GM12801 (cell line): ENCODE data around the gene ANGPTL7.

Experiments used
- CTCF ChIP-seq: IDR thresholded peaks from one replicate; pipeline ENCODE4 v1.5.1; 2011; ENCODE audit warnings: control low read depth; ENCODE audit not compliant: insufficient read length; ENCODE audit errors: extremely low read depth

Gene ANGPTL7

GRCh38 chr1:11170102-11170501 is 19.1 kb upstream of the ANGPTL7 start:
- TF ChIP-seq CTCF = no peak

GRCh38 chr1:11174261-11174942 is 14.8 kb upstream of the ANGPTL7 start:
- TF ChIP-seq CTCF = no peak

GRCh38 chr1:11175461-11175860 is 13.7 kb upstream of the ANGPTL7 start:
- no peak for TF ChIP-seq CTCF

GRCh38 chr1:11176081-11176706 is 13.0 kb upstream of the ANGPTL7 start:
- TF ChIP-seq CTCF = no peak

GRCh38 chr1:11178021-11179015 is 10.8 kb upstream of the ANGPTL7 start:
- no peak for TF ChIP-seq CTCF

- no peak for TF ChIP-seq CTCF
Observed at GRCh38 chr1:11179125-11179524, 10.0 kb upstream of the ANGPTL7 start.

- no peak for TF ChIP-seq CTCF
Observed at GRCh38 chr1:11180342-11180744, 8.8 kb upstream of the ANGPTL7 start.
